A549 (cell line): ENCODE results near the gene GBF1. TPM values are rescaled to one million over a fixed set of nuclear protein-coding genes. Genes with fewer than 3 reads are reported as not detected.

Experiments used
- ATAC-seq, 2 experiments: fragments of 200-7000 bp in 1 of 2; fragments of >200 bp in 1 of 2; cut with Nextera tagmentation in 1 of 2; cut with Tn5 transposase in 1 of 2; 3 replicates each; pipeline versions ENCODE4 v1.8.0 to v1.9.1; 2018 to 2020; ENCODE audit warnings: mild to moderate bottlenecking in 1 of 2, moderate library complexity in 1 of 2
- CTCF ChIA-PET: fragments of 300-600 bp; sonication (Branson Sonifier 250); formaldehyde crosslinking; extraction: SDS; loops from one replicate; lab custom pipeline; 2021; ENCODE audit warnings: antibody characterized with exemption, inconsistent platforms; lab: Yijun Ruan, JAX
- POLR2A ChIA-PET: fragments of 350-600 bp; formaldehyde crosslinking; extraction: SDS; loops from one replicate; lab custom pipeline; 2021; ENCODE audit warnings: antibody characterized with exemption, inconsistent platforms; lab: Yijun Ruan, JAX
- DNase-seq, 2 experiments: peaks; one replicate each; pipeline versions ENCODE4 v3.0.0 to v3.0.0-alpha.2; 2011 to 2016; ENCODE audit warnings: low read depth in 1 of 2, low spot score in 1 of 2
- FAIRE-seq: peaks from 2 replicates; lab custom pipeline; 2011; peaks lifted over from hg19 to GRCh38; lab: Jason Lieb, UNC
- H3K27ac ChIP-seq, 2 experiments: fragments of >200 bp; sonication (Bioruptor Twin); formaldehyde crosslinking; 3 replicates each; pipeline ENCODE4 v1.5.1; 2016 to 2017
- H3K4me1 ChIP-seq: fragments of >200 bp; sonication (Bioruptor Twin); formaldehyde crosslinking; 3 replicates; pipeline ENCODE4 v1.6.1; 2016
- H3K4me2 ChIP-seq: fragments of >200 bp; sonication (Bioruptor Twin); formaldehyde crosslinking; 3 replicates; pipeline ENCODE4 v1.6.1; 2016
- H3K4me3 ChIP-seq: fragments of >200 bp; sonication (Bioruptor Twin); formaldehyde crosslinking; 3 replicates; pipeline ENCODE4 v1.5.1; 2016
- H3K9me3 ChIP-seq: fragments of >200 bp; sonication (Bioruptor Twin); formaldehyde crosslinking; 3 replicates; pipeline ENCODE4 v1.6.1; 2016
- ATOH8 ChIP-seq: fragments of 250-450 bp; sonication (Bioruptor Pico); IDR thresholded peaks from 2 replicates; pipeline ENCODE4 v1.5.0; 2020; ENCODE audit warnings: low read depth, mild to moderate bottlenecking, moderate library complexity
- CBX2 ChIP-seq: fragments of 200-600 bp; sonication (generic); IDR thresholded peaks from 2 replicates; pipeline ENCODE4 v1.6.1; 2016; ENCODE audit warnings: low read depth, mild to moderate bottlenecking, borderline replicate concordance
- CHD2 ChIP-seq: fragments of 150-350 bp; IDR thresholded peaks from 2 replicates; pipeline ENCODE4 v1.6.1; 2014; ENCODE audit warnings: low read length; ENCODE audit not compliant: partially characterized antibody
- CTCF ChIP-seq: fragments of >200 bp; sonication (Bioruptor Twin); formaldehyde crosslinking; IDR thresholded peaks from 3 replicates; pipeline ENCODE4 v1.5.1; 2016
- E2F6 ChIP-seq: IDR thresholded peaks from 2 replicates; pipeline ENCODE4 v1.6.1; 2012; ENCODE audit warnings: low read depth, borderline replicate concordance
- EHF ChIP-seq: fragments of 250-450 bp; sonication (Bioruptor Pico); IDR thresholded peaks from 2 replicates; pipeline ENCODE4 v1.5.0; 2020; ENCODE audit warnings: mild to moderate bottlenecking
- EP300 ChIP-seq, 2 experiments: fragments of >200 bp; sonication (Bioruptor Twin); formaldehyde crosslinking; IDR thresholded peaks; 2 replicates in 1 of 2; 3 replicates in 1 of 2; pipeline ENCODE4 v1.6.1; 2016 to 2017
- ESRRA ChIP-seq: fragments of 150-350 bp; IDR thresholded peaks from 2 replicates; pipeline ENCODE4 v1.6.1; 2014; ENCODE audit warnings: mild to moderate bottlenecking, low read length, borderline replicate concordance
- HDAC2 ChIP-seq: fragments of 200-600 bp; sonication (generic); IDR thresholded peaks from 2 replicates; pipeline ENCODE4 v1.6.1; 2016
- HES2 ChIP-seq: fragments of >200 bp; sonication (Bioruptor Twin); formaldehyde crosslinking; IDR thresholded peaks from 2 replicates; pipeline ENCODE4 v1.6.1; 2016
- HEYL ChIP-seq: fragments of 250-450 bp; sonication (Bioruptor Pico); IDR thresholded peaks from 2 replicates; pipeline ENCODE4 v1.8.0; 2021; ENCODE audit warnings: mild to moderate bottlenecking, moderate library complexity
- HOXA7 ChIP-seq: fragments of 250-450 bp; sonication (Bioruptor Pico); IDR thresholded peaks from 2 replicates; pipeline ENCODE4 v1.5.0; 2020; ENCODE audit warnings: mild to moderate bottlenecking, moderate library complexity
- HOXB5 ChIP-seq: fragments of 250-450 bp; sonication (Bioruptor Pico); IDR thresholded peaks from 2 replicates; pipeline ENCODE4 v1.5.0; 2020; ENCODE audit warnings: mild to moderate bottlenecking, moderate library complexity
- JUN ChIP-seq, 2 experiments: fragments of >200 bp; sonication (Bioruptor Twin); formaldehyde crosslinking; IDR thresholded peaks; 2 replicates in 1 of 2; 3 replicates in 1 of 2; pipeline ENCODE4 v1.6.1; 2016 to 2017
- JUNB ChIP-seq: fragments of >200 bp; sonication (Bioruptor Twin); formaldehyde crosslinking; IDR thresholded peaks from 2 replicates; pipeline ENCODE4 v1.6.1; 2016
- KDM1A ChIP-seq: fragments of 200-600 bp; sonication (generic); IDR thresholded peaks from 2 replicates; pipeline ENCODE4 v1.6.1; 2016; ENCODE audit warnings: low read depth, mild to moderate bottlenecking
- NPAS2 ChIP-seq: fragments of 250-450 bp; sonication (Bioruptor Pico); IDR thresholded peaks from 2 replicates; pipeline ENCODE4 v1.8.0; 2022; ENCODE audit warnings: mild to moderate bottlenecking, moderate library complexity, borderline replicate concordance
- NR3C1 ChIP-seq: fragments of >200 bp; sonication (Bioruptor Twin); formaldehyde crosslinking; IDR thresholded peaks from 3 replicates; pipeline ENCODE4 v1.6.1; 2017
- SMC3 ChIP-seq: fragments of >200 bp; sonication (Bioruptor Twin); formaldehyde crosslinking; IDR thresholded peaks from 3 replicates; pipeline ENCODE4 v1.6.1; 2018; ENCODE audit warnings: inconsistent platforms
- SREBF2 ChIP-seq: fragments of 450-650 bp; IDR thresholded peaks from 2 replicates; pipeline ENCODE4 v1.6.1; 2014; ENCODE audit warnings: mild to moderate bottlenecking, moderate library complexity
- TFCP2L1 ChIP-seq: fragments of 250-450 bp; sonication (Bioruptor Pico); IDR thresholded peaks from 2 replicates; pipeline ENCODE4 v1.5.0; 2021; ENCODE audit warnings: mild to moderate bottlenecking
- ZNF302 ChIP-seq: fragments of 250-450 bp; sonication (Bioruptor Pico); IDR thresholded peaks from 2 replicates; pipeline ENCODE4 v1.9.0; 2021; ENCODE audit warnings: inconsistent platforms, mild to moderate bottlenecking, moderate library complexity
- WGBS: methylation state at CpG from one replicate; pipeline ENCODE4 v1.1.6; 2017; ENCODE audit errors: missing lambda C conversion rate; 5-methylcytosine and 5-hydroxymethylcytosine counted together
- polyA plus RNA-seq, 4 experiments: library from polyadenylated mRNA; depleted of rRNA in 3 of 4; stranded (reverse); fragments of >200 nt; fragmentation: RNase III in 1 of 4; extraction: RNeasy Plus Mini Kit Qiagen cat#74134 plus additional on column Dnase treatment in 1 of 4; gene quantifications; 2 replicates in 3 of 4; 3 replicates in 1 of 4; pipeline ENCODE4 v1.2.3, GENCODE V29; 2011 to 2017

The GBF1 gene
- polyA plus RNA-seq, 2 of the 4 experiments (the other 2 are of a cell fraction), result 20.4 to 21.3 TPM

- FAIRE-seq, result no peak
- H3K4me3 ChIP-seq, result no peak overlapping the region
- POLR2A ChIA-PET, result no interaction called here
- ATAC-seq, result no peak
- no peaks in the 10 kb centered on the region for H3K9me3 ChIP-seq
- no peaks in the 10 kb centered on the region for H3K4me1 ChIP-seq
- H3K27ac ChIP-seq, result no peak overlapping the region
- DNase-seq, result no peak
- CTCF ChIA-PET, result interaction anchor here (1.6 to 2.9 kb wide), 4 partner anchors 12 to 90 kb away, joined by 5 to 14 read pairs (median 8); no protein-coding TSS in a partner anchor
- no peak overlapping the region for H3K4me2 ChIP-seq
- TF ChIP-seq TFCP2L1, result no peak
- TF ChIP-seq NR3C1, result no peak
- TF ChIP-seq ATOH8, result no peak
- TF ChIP-seq E2F6, result no peak
- no peak for TF ChIP-seq CHD2
- no peak for TF ChIP-seq SMC3
- no peak for TF ChIP-seq CTCF
- TF ChIP-seq HOXB5 (CRISPR knock-in tag), result no peak
- TF ChIP-seq HDAC2, result no peak
- no peak for TF ChIP-seq JUN (IDR thresholded peaks at IDR 0.05)
- no peak for TF ChIP-seq SREBF2
- TF ChIP-seq CBX2, result no peak
- no peak for TF ChIP-seq HOXA7
These were observed 15.9 kb downstream of the GBF1 start for GRCh38 chr10:102261196-102261595.

- Histone ChIP-seq H3K9me3 (no peaks in the 10 kb centered on the region), H3K4me1 (no peaks in the 10 kb centered on the region), H3K4me2 (no peak overlapping the region), H3K27ac (no peak overlapping the region), H3K4me3 (no peak overlapping the region)
- FAIRE-seq (no peak), DNase-seq (no peak), ATAC-seq (no peak)
- WGBS, result 81% methylated on average over 6 of the region's 6 CpGs
- CTCF ChIA-PET, result interaction anchor here (1.0 to 2.9 kb wide), 4 partner anchors 8 to 32 kb away, joined by 5 to 14 read pairs (median 8); no protein-coding TSS in a partner anchor
- TF ChIP-seq SMC3 (no peak), JUNB (no peak), HEYL (CRISPR knock-in tag) (no peak), ATOH8 (no peak), EP300 (IDR thresholded peaks at IDR 0.05) (no peak), HES2 (no peak), ESRRA (no peak), NPAS2 (no peak), KDM1A (no peak), CHD2 (no peak), TFCP2L1 (no peak), EHF (CRISPR knock-in tag) (no peak), ZNF302 (CRISPR knock-in tag) (no peak)
- POLR2A ChIA-PET, result no interaction called here
These were observed 16.5 kb downstream of the GBF1 start for GRCh38 chr10:102261842-102262241.
